Measurements from ENCODE around the gene LGR4. TPM values are rescaled to one million over a fixed set of nuclear protein-coding genes. Genes with fewer than 3 reads are reported as not detected.
A peak's percentile ranks its signal among the peaks of the same experiment; 100 is the strongest.

The LGR4 gene
- total and polyA plus RNA-seq, 2 of the 13 experiments (the other 11 are each of a cell fraction or from before 2014, with no cell fraction given) = 42.1 to 68.7 TPM

- TF ChIP-seq ZNF20 (CRISPR knock-in tag; IDR thresholded peaks at IDR 0.05) (no peak), SMARCC2 (IDR thresholded peaks at IDR 0.05) (no peak), KLF16 (CRISPR knock-in tag; IDR thresholded peaks at IDR 0.05) (no peak), ZNF674 (CRISPR knock-in tag; IDR thresholded peaks at IDR 0.05; ENCODE audit: low read depth) (no peak), ZFY (CRISPR knock-in tag; IDR thresholded peaks at IDR 0.05) (no peak), FOXC1 (CRISPR knock-in tag; IDR thresholded peaks at IDR 0.05; ENCODE audit: borderline replicate concordance) (no peak; the same call in 1 of the 2 replicates), NFKB2 (CRISPR knock-in tag; IDR thresholded peaks at IDR 0.05; ENCODE audit: borderline replicate concordance) (no peak), ZNF879 (CRISPR knock-in tag; IDR thresholded peaks at IDR 0.05) (no peak), HNRNPUL1 (IDR thresholded peaks at IDR 0.05; ENCODE audit: low read depth, low read length) (no peak), ZSCAN25 (CRISPR knock-in tag; IDR thresholded peaks at IDR 0.05) (peak; percentile 63; the same call in 1 of the 2 replicates), DPF2 (CRISPR knock-in tag; IDR thresholded peaks at IDR 0.05; ENCODE audit: borderline replicate concordance, low read depth) (peak; percentile 75; the same call in 1 of the 2 replicates), ZNF747 (CRISPR knock-in tag; IDR thresholded peaks at IDR 0.05; ENCODE audit: borderline replicate concordance) (no peak; the same call in 1 of the 2 replicates), KDM4B (CRISPR knock-in tag; IDR thresholded peaks at IDR 0.05) (no peak), ZMAT5 (CRISPR knock-in tag; IDR thresholded peaks at IDR 0.05; ENCODE audit: borderline replicate concordance, low read depth) (no peak), CENPBD1 (CRISPR knock-in tag; IDR thresholded peaks at IDR 0.05; ENCODE audit: borderline replicate concordance, low read depth) (no peak), ZNF281 (CRISPR knock-in tag; IDR thresholded peaks at IDR 0.05; ENCODE audit: borderline replicate concordance) (no peak; the same call in 1 of the 2 replicates), ZNF124 (CRISPR knock-in tag; IDR thresholded peaks at IDR 0.05) (peak; percentile 55; the same call in 1 of the 2 replicates), PBX2 (CRISPR knock-in tag; IDR thresholded peaks at IDR 0.05) (peak; percentile 26; the same call in 1 of the 2 replicates), EED (CRISPR knock-in tag; IDR thresholded peaks at IDR 0.05) (no peak), ZNF12 (CRISPR knock-in tag; IDR thresholded peaks at IDR 0.05) (no peak), HNF4G (IDR thresholded peaks at IDR 0.05; ENCODE audit: borderline replicate concordance, low read depth, low read length) (no peak), HNF4G (CRISPR knock-in tag; IDR thresholded peaks at IDR 0.05; ENCODE audit: borderline replicate concordance, low read depth) (no peak)
Measured at GRCh38 chr11:27460158-27460978, 12.2 kb downstream of the LGR4 start (continued).

Measured in HepG2 (cell line).